ENCODE measurements around the gene TJP2. TPM values are rescaled to one million over a fixed set of nuclear protein-coding genes. Genes with fewer than 3 reads are reported as not detected.

The TJP2 gene
- total RNA-seq, 4 donors from 2014 or later = 114 to 221 (median 156) TPM

DNA sequence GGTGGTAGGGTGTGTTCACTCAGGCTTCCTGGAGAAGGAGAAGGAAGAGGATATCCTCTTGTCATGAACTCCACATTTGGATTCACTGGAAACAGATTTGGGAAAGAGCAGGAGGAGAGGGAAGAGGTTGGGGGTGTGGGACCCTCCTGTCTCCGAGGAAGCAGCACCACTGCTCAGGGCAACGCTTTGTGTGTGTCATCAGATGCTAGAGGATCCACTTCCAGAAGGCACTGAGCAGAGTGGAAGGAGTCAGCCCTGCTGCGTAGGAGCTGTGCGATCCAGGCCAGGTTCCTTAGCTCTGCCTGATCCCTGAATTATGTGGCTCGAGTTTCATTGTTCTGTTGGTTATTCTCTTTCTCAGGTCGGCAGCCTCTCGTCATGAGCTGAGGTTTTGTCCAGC lies 37.3 kb upstream of the TJP2 start:
- ATAC-seq (ENCODE audit: low FRiP score) = no peak
- TF ChIP-seq, protein P1, sequence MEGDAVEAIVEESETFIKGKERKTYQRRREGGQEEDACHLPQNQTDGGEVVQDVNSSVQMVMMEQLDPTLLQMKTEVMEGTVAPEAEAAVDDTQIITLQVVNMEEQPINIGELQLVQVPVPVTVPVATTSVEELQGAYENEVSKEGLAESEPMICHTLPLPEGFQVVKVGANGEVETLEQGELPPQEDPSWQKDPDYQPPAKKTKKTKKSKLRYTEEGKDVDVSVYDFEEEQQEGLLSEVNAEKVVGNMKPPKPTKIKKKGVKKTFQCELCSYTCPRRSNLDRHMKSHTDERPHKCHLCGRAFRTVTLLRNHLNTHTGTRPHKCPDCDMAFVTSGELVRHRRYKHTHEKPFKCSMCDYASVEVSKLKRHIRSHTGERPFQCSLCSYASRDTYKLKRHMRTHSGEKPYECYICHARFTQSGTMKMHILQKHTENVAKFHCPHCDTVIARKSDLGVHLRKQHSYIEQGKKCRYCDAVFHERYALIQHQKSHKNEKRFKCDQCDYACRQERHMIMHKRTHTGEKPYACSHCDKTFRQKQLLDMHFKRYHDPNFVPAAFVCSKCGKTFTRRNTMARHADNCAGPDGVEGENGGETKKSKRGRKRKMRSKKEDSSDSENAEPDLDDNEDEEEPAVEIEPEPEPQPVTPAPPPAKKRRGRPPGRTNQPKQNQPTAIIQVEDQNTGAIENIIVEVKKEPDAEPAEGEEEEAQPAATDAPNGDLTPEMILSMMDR (IDR thresholded peaks at IDR 0.05) = no peak
- no peak for DNase-seq (ENCODE audit: low spot score)

DNA sequence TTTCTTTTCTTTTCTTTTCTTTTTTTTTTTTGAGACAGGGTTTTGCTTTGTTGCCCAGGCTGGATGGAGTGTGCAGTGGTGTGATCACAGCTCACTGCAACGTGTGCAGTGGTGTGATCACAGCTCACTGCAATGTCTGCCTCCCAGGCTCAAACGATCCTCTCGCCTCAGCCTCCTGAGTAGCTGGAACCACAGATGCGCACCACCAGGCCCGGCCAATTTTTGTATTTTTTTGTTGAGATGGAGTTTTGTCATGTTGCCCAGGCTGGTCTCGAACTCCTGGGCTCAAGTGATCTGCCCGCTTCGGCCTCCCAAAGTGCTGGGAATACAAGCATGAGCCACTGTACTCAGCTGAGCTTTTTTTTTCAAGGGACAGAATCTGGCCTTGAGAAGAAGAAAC lies 36.8 kb upstream of the TJP2 start:
- ATAC-seq (ENCODE audit: low FRiP score) (no peak), DNase-seq (ENCODE audit: low spot score) (no peak)
- TF ChIP-seq, protein P1 (IDR thresholded peaks at IDR 0.05) = no peak

DNA sequence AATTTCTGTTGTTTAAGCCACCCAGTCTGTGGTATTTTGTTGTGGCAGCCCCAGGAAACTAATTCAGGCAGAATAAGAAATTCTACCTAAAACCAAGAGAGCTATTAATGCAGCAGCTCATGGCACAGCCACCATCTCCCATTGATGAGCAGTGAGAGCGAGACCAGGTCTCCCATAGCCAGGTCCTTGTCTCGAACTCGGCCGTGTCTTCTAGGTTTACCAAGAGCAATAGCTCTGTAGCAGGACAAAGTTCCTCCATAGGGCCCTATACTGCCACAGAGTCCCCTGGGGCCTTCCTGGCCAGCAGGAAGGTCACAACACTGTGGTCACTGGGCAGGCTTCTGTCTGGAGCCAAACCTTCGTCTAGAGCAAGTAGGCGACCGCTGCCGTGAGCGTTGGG lies 34.5 kb upstream of the TJP2 start:
- TF ChIP-seq, protein P1 (IDR thresholded peaks at IDR 0.05) = no peak
- DNase-seq (ENCODE audit: low spot score) (no peak), ATAC-seq (ENCODE audit: low FRiP score) (no peak)

DNA sequence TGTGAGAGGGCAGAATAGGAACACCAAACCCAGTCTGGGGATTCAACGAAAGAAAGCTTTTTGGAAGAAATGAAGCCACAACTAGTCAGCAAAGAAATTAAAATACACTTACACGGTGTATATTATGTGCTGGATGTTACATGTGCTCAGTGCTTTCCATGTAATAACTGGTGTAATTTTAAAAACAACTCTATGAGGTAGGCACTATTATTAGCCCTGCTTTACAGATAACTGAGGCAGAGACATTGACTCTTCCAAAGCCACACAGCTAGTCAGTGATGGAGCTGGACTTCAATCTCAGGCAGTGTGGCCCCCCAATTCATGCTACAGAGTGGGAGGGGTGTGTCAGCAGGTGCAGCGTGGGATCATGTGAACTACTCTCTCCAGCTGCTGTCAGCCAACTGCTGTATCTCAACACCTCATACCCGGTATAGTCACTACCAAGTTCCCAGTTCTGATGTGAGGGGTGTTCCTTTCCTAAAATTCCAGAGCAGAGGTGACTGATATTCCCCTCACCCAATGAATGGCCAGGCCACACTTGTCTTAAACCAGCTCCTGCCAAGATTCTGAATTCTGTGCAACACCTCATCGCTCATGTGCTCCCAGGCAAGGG lies 33.8 kb upstream of the TJP2 start:
- ATAC-seq (ENCODE audit: low FRiP score) (no peak), DNase-seq (ENCODE audit: low spot score) (no peak)
- TF ChIP-seq, protein P1 (IDR thresholded peaks at IDR 0.05) = no peak

DNA sequence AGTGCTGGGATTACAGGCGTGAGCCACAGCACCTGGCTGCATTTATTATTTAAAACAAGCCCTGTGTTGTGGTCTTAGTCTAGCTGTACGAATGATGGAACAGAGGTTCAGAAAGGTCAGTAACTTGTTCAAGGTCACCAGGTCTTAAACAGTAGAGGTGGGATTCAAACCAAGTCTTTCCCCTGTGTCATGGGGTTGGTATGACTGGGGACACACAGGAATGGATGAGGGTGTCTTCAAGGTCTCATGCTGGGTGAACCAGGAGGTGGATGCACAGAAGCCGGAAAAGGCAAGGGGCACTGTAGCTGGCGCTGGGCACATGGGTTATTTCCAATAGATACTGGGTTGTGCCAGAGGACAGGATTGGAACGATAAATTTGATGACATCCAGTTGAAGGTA lies 32.2 kb upstream of the TJP2 start:
- ATAC-seq (ENCODE audit: low FRiP score) (no peak), DNase-seq (ENCODE audit: low spot score) (no peak)
- TF ChIP-seq, protein P1 (IDR thresholded peaks at IDR 0.05) = no peak

DNA sequence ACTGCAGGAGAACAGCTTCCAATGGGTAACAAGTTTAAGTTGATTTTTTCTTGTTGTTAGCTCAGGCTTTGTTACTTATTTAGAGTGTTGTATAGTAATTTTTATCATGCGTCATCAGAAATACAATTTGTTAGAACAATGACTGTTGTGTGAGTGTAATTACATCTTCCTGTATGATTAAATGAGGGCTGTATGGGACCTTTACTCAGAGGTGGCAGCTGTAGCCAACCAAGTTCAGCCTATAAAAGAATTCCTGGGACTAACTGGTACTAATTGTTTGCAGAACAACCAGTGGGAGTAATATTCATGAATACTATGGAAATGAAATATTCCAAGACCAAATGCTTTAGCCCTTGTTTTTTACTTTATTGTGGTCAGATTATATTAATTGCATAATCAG lies 30.8 kb upstream of the TJP2 start:
- TF ChIP-seq, protein P1 (IDR thresholded peaks at IDR 0.05) = no peak
- ATAC-seq (ENCODE audit: low FRiP score) = no peak

DNA sequence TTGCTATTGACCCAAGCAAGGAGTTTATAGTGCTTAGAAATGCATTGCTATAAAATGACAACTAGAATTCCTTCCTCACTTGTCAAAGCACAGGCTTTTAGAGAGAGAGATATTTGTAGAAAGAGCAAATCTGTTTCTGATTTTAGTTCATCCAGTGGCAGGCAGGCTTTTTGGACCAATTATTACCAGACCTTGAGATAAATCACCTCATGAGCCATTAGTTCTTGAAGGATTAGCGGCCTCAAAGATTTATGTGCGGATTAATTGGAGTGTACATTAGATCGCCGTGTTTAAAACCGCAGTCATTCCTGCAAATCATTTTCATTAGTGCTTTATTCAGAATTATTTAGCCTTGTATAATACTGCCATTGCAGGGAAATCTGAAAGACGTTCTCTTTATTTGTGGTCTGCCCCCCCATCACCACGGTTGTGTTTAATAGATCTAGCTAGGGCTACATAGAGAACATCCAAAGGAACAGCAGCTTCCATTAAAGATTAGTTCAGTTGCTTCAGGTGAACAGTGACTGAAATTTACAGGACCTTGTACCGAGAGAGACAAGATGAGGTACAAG lies 28.8 kb upstream of the TJP2 start:
- TF ChIP-seq, protein P1 (IDR thresholded peaks at IDR 0.05) = no peak
- DNase-seq (ENCODE audit: low spot score) (no peak), ATAC-seq (ENCODE audit: low FRiP score) (no peak)

More for the DNA sequence above, 30.8 kb upstream of the TJP2 start:
- DNase-seq (ENCODE audit: low spot score) = no peak

All from omental fat pad (tissue), 4 donors.